A549 (cell line): Measurements from ENCODE around the gene DAZAP1. TPM values are rescaled to one million over a fixed set of nuclear protein-coding genes. Genes with fewer than 3 reads are reported as not detected.
A peak's percentile ranks its signal among the peaks of the same experiment; 100 is the strongest.

Experiments
- ATAC-seq, 2 experiments: fragments of 200-7000 bp in 1 of 2; fragments of >200 bp in 1 of 2; cut with Nextera tagmentation in 1 of 2; cut with Tn5 transposase in 1 of 2; 3 replicates each; pipeline versions ENCODE4 v1.8.0 to v1.9.1; 2018 to 2020; ENCODE audit warnings: mild to moderate bottlenecking in 1 of 2, moderate library complexity in 1 of 2
- CTCF ChIA-PET: fragments of 300-600 bp; sonication (Branson Sonifier 250); formaldehyde crosslinking; extraction: SDS; loops from one replicate; lab custom pipeline; 2021; ENCODE audit warnings: antibody characterized with exemption, inconsistent platforms; lab: Yijun Ruan, JAX
- POLR2A ChIA-PET: fragments of 350-600 bp; formaldehyde crosslinking; extraction: SDS; loops from one replicate; lab custom pipeline; 2021; ENCODE audit warnings: antibody characterized with exemption, inconsistent platforms; lab: Yijun Ruan, JAX
- DNase-seq, 2 experiments: peaks; one replicate each; pipeline versions ENCODE4 v3.0.0 to v3.0.0-alpha.2; 2011 to 2016; ENCODE audit warnings: low read depth in 1 of 2, low spot score in 1 of 2
- FAIRE-seq: peaks from 2 replicates; lab custom pipeline; 2011; peaks lifted over from hg19 to GRCh38; lab: Jason Lieb, UNC
- H3K27ac ChIP-seq, 2 experiments: fragments of >200 bp; sonication (Bioruptor Twin); formaldehyde crosslinking; 3 replicates each; pipeline ENCODE4 v1.5.1; 2016 to 2017
- H3K4me1 ChIP-seq: fragments of >200 bp; sonication (Bioruptor Twin); formaldehyde crosslinking; 3 replicates; pipeline ENCODE4 v1.6.1; 2016
- H3K4me2 ChIP-seq: fragments of >200 bp; sonication (Bioruptor Twin); formaldehyde crosslinking; 3 replicates; pipeline ENCODE4 v1.6.1; 2016
- H3K4me3 ChIP-seq: fragments of >200 bp; sonication (Bioruptor Twin); formaldehyde crosslinking; 3 replicates; pipeline ENCODE4 v1.5.1; 2016
- H3K9me3 ChIP-seq: fragments of >200 bp; sonication (Bioruptor Twin); formaldehyde crosslinking; 3 replicates; pipeline ENCODE4 v1.6.1; 2016
- CBX8 ChIP-seq: fragments of 200-600 bp; sonication (generic); IDR thresholded peaks from 2 replicates; pipeline ENCODE4 v1.6.1; 2016
- CHD2 ChIP-seq: fragments of 150-350 bp; IDR thresholded peaks from 2 replicates; pipeline ENCODE4 v1.6.1; 2014; ENCODE audit warnings: low read length; ENCODE audit not compliant: partially characterized antibody
- E2F6 ChIP-seq: IDR thresholded peaks from 2 replicates; pipeline ENCODE4 v1.6.1; 2012; ENCODE audit warnings: low read depth, borderline replicate concordance
- ELK1 ChIP-seq: fragments of 150-350 bp; IDR thresholded peaks from 2 replicates; pipeline ENCODE4 v1.6.1; 2014; ENCODE audit warnings: low read depth, mild to moderate bottlenecking, low read length
- EP300 ChIP-seq, 2 experiments: fragments of >200 bp; sonication (Bioruptor Twin); formaldehyde crosslinking; IDR thresholded peaks; 2 replicates in 1 of 2; 3 replicates in 1 of 2; pipeline ENCODE4 v1.6.1; 2016 to 2017
- FOSL2 ChIP-seq, 2 experiments: fragments of 450-650 bp in 1 of 2; fragments of >200 bp in 1 of 2; sonication (Bioruptor Twin) in 1 of 2; formaldehyde crosslinking; IDR thresholded peaks; 2 replicates each; pipeline versions ENCODE4 v1.5.0 to v1.6.1; 2016 to 2020; ENCODE audit warnings: mild to moderate bottlenecking in 1 of 2, moderate library complexity in 1 of 2
- HDAC2 ChIP-seq: fragments of 200-600 bp; sonication (generic); IDR thresholded peaks from 2 replicates; pipeline ENCODE4 v1.6.1; 2016
- HEYL ChIP-seq: fragments of 250-450 bp; sonication (Bioruptor Pico); IDR thresholded peaks from 2 replicates; pipeline ENCODE4 v1.8.0; 2021; ENCODE audit warnings: mild to moderate bottlenecking, moderate library complexity
- HOXA7 ChIP-seq: fragments of 250-450 bp; sonication (Bioruptor Pico); IDR thresholded peaks from 2 replicates; pipeline ENCODE4 v1.5.0; 2020; ENCODE audit warnings: mild to moderate bottlenecking, moderate library complexity
- HOXB5 ChIP-seq: fragments of 250-450 bp; sonication (Bioruptor Pico); IDR thresholded peaks from 2 replicates; pipeline ENCODE4 v1.5.0; 2020; ENCODE audit warnings: mild to moderate bottlenecking, moderate library complexity
- JUN ChIP-seq, 2 experiments: fragments of >200 bp; sonication (Bioruptor Twin); formaldehyde crosslinking; IDR thresholded peaks; 2 replicates in 1 of 2; 3 replicates in 1 of 2; pipeline ENCODE4 v1.6.1; 2016 to 2017
- KDM1A ChIP-seq: fragments of 200-600 bp; sonication (generic); IDR thresholded peaks from 2 replicates; pipeline ENCODE4 v1.6.1; 2016; ENCODE audit warnings: low read depth, mild to moderate bottlenecking
- NFE2L2 ChIP-seq: fragments of 150-350 bp; conservative IDR thresholded peaks from 2 replicates; pipeline ENCODE4 v1.6.1; 2014; ENCODE audit warnings: low read length
- POLR2A ChIP-seq: IDR thresholded peaks from 2 replicates; pipeline ENCODE4 v1.6.1; 2012; ENCODE audit warnings: mild to moderate bottlenecking, low read length
- POLR2AphosphoS2 ChIP-seq: conservative IDR thresholded peaks from 2 replicates; pipeline ENCODE4 v1.6.1; 2012; ENCODE audit warnings: low read length, improper control_type of control experiment, inconsistent platforms
- RFX5 ChIP-seq: fragments of 450-650 bp; IDR thresholded peaks from 2 replicates; pipeline ENCODE4 v1.7.1; 2014; ENCODE audit warnings: antibody characterized with exemption, mild to moderate bottlenecking, moderate library complexity
- TFCP2L1 ChIP-seq: fragments of 250-450 bp; sonication (Bioruptor Pico); IDR thresholded peaks from 2 replicates; pipeline ENCODE4 v1.5.0; 2021; ENCODE audit warnings: mild to moderate bottlenecking
- ZFP36 ChIP-seq: fragments of 450-650 bp; IDR thresholded peaks from 2 replicates; pipeline ENCODE4 v1.6.1; 2014; ENCODE audit warnings: borderline replicate concordance; ENCODE audit not compliant: partially characterized antibody
- WGBS: methylation state at CpG from one replicate; pipeline ENCODE4 v1.1.6; 2017; ENCODE audit errors: missing lambda C conversion rate; 5-methylcytosine and 5-hydroxymethylcytosine counted together
- polyA plus RNA-seq, 4 experiments: library from polyadenylated mRNA; depleted of rRNA in 3 of 4; stranded (reverse); fragments of >200 nt; fragmentation: RNase III in 1 of 4; extraction: RNeasy Plus Mini Kit Qiagen cat#74134 plus additional on column Dnase treatment in 1 of 4; gene quantifications; 2 replicates in 3 of 4; 3 replicates in 1 of 4; pipeline ENCODE4 v1.2.3, GENCODE V29; 2011 to 2017
- TF ChIP-seq, protein P1 (sequence below): fragments of >200 bp; sonication (Bioruptor Twin); formaldehyde crosslinking; IDR thresholded peaks from 3 replicates; pipeline ENCODE4 v1.5.1; 2016
- TF ChIP-seq, protein P2 (sequence below): IDR thresholded peaks from 2 replicates; pipeline ENCODE4 v1.6.1; 2012

The DAZAP1 gene
- polyA plus RNA-seq, 2 of the 4 experiments (the other 2 are of a cell fraction) = 58.9 to 86.3 TPM

DNA sequence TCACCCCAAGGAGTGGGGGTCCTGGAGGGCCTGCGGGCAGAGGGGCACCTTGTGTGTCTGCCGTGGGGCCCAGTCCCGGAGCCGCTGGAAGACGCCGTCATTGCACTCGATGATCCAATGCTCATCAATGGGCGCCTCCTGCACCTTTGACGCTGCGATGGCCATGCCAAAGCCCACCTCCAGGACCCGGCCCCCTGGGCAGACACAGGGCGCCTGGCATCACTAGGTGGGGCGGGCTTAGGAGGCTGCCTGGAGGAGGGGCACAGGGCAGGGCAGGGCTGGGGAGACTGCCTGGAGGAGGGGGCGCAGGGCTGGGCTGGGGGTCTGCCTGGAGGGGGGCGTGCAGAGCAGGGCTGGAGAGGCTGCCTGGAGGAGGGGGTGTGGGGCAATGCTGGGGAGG lies 7.6 kb upstream of the DAZAP1 start:
- ChIA-PET CTCF (no interaction called here), POLR2A (no interaction called here)
- no peaks in the 10 kb centered on the region for H3K9me3 ChIP-seq
- no peak overlapping the region for H3K4me3 ChIP-seq
- H3K4me2 ChIP-seq = no peak overlapping the region
- ATAC-seq (no peak), FAIRE-seq (no peak), DNase-seq (no peak)
- no peak overlapping the region; a peak in 1 of 6 replicates for H3K27ac ChIP-seq
- 96% methylated on average over 10 of the region's 15 CpGs for WGBS
- TF ChIP-seq, protein P1, sequence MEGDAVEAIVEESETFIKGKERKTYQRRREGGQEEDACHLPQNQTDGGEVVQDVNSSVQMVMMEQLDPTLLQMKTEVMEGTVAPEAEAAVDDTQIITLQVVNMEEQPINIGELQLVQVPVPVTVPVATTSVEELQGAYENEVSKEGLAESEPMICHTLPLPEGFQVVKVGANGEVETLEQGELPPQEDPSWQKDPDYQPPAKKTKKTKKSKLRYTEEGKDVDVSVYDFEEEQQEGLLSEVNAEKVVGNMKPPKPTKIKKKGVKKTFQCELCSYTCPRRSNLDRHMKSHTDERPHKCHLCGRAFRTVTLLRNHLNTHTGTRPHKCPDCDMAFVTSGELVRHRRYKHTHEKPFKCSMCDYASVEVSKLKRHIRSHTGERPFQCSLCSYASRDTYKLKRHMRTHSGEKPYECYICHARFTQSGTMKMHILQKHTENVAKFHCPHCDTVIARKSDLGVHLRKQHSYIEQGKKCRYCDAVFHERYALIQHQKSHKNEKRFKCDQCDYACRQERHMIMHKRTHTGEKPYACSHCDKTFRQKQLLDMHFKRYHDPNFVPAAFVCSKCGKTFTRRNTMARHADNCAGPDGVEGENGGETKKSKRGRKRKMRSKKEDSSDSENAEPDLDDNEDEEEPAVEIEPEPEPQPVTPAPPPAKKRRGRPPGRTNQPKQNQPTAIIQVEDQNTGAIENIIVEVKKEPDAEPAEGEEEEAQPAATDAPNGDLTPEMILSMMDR = no peak
- TF ChIP-seq HOXB5 = no peak
- TF ChIP-seq FOSL2 (IDR thresholded peaks at IDR 0.05) = no peak
- TF ChIP-seq FOSL2 (CRISPR knock-in tag; IDR thresholded peaks at IDR 0.05) = no peak
- H3K4me1 ChIP-seq = peaks cover 15% of the 10 kb centered on the region; the same call in 2 of the 3 replicates

DNA sequence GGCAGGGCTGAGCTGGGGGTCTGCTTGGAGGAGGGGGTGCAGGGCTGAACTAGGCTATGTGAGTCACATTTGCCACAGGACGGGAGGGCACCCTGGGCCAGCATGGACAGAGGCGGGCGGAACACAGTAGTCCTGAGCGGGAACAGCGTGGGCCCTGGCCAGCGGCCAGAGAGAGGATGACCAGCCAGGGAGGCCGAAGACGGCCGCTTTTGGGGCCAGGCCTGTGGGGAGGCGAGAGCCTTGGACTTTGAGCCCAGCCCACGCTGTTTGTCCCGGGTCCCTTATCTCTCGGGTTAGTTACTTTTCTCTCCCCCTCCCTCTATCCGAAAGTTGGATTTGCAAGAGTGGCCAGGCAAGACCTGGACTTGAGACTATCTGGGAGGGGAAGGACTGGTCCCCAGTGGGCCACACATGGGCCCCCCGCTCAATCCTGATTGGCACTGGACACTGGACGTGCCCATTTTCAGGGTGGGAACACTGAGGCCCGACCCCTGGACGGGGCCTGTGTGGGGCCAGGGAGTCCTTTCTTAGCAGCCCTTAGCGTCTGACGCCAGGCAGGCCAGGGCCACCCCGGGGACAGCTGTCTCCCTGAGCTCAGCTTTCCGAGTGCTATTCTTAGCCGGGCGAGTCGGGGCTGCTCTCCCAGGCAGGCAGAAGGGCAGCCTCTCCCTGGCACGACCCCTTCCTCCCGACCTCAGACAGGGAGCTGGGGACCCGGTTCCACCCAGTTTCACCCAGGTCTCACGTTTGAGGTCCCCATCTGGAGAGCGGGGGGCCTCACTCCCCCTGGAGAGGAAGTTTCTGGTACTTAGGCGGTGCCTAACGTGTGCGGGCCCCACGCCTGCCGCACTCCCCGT lies 6.9 kb upstream of the DAZAP1 start:
- FAIRE-seq = no peak
- Histone ChIP-seq H3K27ac (peak overlapping the region; percentile 69 to 95), H3K4me3 (peak overlapping the region; percentile 60), H3K9me3 (no peaks in the 10 kb centered on the region), H3K4me1 (peaks cover 15% of the 10 kb centered on the region; the same call in 2 of the 3 replicates), H3K4me2 (peak overlapping the region; percentile 81)
- 57% methylated on average over 13 of the region's 36 CpGs for WGBS
- ChIA-PET CTCF (interaction anchor here (0.9 to 1.1 kb wide), 2 partner anchors 39 to 76 kb away, joined by 4 read pairs; no protein-coding TSS in a partner anchor), POLR2A (no interaction called here)
- peak; percentile 33 to 57; a peak in 3 of 6 replicates for ATAC-seq
- peak in 1 of 2 experiments; percentile 42 for DNase-seq
- no peak for TF ChIP-seq POLR2AphosphoS2
- TF ChIP-seq HOXB5 = no peak
- TF ChIP-seq NFE2L2 = no peak
- no peak for TF ChIP-seq RFX5
- TF ChIP-seq CBX8 = no peak
- 0 out of 2 replicates have a peak, but pooled peaks have one; percentile 14 for TF ChIP-seq POLR2A
- no peak for TF ChIP-seq E2F6
- TF ChIP-seq ZFP36 = no peak
- TF ChIP-seq CHD2 = no peak
- no peak for TF ChIP-seq HOXA7 (CRISPR knock-in tag)
- TF ChIP-seq HDAC2 = peak; percentile 88
- TF ChIP-seq ELK1 = no peak
- TF ChIP-seq KDM1A = peak; percentile 98
- TF ChIP-seq, protein P2, sequence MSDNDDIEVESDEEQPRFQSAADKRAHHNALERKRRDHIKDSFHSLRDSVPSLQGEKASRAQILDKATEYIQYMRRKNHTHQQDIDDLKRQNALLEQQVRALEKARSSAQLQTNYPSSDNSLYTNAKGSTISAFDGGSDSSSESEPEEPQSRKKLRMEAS = no peak; the same call in 1 of the 2 replicates
- TF ChIP-seq TFCP2L1 (CRISPR knock-in tag) = no peak
- TF ChIP-seq HEYL (CRISPR knock-in tag) = no peak
- TF ChIP-seq JUN (IDR thresholded peaks at IDR 0.05) = no peak
- TF ChIP-seq EP300 (IDR thresholded peaks at IDR 0.05) = no peak
